ENCODE results near the gene SYCP2L.
"Not testable (repeated sequence)": the region's sequence is repeated elsewhere in the genome, so short reads cannot be mapped to it uniquely, and the experiment has no call there.

SYCP2L gene

DNA sequence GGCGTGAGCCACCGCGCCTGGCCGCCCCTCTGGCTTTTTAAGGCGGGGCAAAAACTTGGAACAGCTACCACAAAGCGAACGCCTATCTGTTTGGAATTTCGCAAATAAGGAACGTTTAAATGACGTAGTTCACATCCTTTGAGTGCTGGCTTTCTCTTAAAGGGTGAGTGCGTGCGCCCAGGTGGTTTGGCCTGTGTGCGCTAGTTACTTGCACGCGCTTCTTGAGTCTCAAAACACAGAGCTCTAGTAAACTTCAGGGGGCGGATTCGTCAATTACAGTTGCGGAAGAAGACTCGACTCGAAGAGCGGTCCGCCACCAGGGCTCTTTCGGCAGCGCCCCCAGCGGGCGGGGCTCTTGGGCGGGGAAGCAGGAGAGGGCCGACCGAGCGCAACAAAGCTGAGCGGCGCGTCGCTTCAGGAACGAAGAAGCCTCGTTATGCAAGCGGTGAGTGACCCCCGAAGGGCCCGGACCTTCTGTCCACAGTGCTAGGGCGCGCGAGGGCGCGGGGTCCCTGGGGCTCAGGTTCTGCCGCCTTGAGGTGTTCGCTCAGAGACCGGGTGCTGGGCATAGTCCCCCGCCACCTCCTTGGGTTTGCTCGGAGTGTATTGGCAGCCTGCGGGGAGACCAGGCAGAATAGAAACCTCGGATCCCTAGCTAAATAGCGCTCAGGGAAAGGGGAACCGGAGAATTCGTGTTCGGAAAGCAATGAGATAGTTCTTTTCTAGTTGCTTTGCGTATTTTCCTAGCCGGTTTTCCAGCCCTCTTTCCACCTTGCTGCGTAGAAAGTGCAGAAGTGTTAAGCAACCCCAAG is at the start of gene SYCP2L:
SYCP2L (plus strand) TSS at position 362 of the 812 bp plus-strand sequence; CDS start at position 437, 75 bp downstream.
- in situ Hi-C loops (cut with MboI; ENCODE audit: low sequenced_read_pairs) = no loop called here

DNA sequence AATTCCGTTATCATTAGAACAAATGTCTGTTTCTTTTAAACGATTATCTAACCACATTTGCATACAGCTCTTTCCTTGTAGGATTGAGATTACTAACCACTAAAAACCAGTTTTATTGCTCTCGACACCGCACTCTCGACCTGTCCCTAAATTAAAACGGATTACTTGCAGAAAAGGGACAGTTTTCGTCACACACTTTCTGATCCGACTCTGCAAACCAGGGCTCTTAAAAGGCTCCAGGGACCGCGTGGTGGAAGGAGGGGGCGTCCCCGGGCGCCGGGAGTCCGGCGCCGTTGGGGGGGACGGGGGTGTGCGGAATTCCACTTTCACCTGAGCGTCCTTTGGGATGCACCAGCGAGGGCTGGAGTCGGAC is 49.2 kb upstream of the SYCP2L start:
- in situ Hi-C loops (cut with MboI; ENCODE audit: low sequenced_read_pairs) = no loop called here

DNA sequence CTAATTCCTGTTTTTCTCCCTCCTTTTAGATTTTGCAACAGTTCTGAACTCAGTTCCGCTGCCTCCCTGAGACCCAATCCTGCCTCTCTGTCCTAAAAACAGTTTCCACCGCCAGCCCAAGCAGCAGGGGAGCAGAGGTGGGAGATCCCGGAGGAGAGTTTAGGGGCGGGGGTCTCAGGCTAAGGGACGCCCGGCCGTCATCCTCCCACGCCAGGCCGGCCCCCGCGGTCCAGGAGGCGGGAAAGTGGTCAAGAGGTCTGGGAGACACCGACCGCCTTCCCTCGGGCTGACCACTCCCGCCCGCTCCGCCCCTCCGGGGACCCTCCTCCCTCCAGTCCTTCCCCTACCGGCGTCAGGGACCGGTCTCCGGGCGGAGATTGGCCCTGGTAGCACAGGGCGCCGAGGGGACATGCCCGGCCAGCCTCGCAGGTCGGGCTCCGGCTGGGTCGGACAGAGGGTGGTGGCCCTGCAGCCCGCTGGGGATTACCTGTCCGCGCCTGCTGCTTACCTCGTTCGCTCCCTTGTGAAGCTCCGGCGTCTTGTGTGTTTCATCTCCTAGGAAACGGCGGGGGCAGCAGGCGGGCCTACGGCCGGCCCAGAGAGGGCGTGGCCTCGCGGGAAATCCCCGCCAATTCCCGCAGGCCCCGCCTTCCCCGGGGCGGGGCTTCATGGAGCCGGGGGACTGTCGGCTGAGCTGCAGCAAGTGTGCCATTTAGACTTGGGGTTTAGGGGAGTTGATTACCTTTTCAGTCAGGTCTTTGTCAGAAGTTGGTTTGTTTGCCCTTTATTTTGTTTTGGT is 48.7 kb upstream of the SYCP2L start, which contains the start of gene MAK:
MAK (minus strand) TSS at position 545 of the 799 bp plus-strand sequence. CDS start 7,891 bp downstream, outside the sequence.
- in situ Hi-C loops (cut with MboI; ENCODE audit: low sequenced_read_pairs) = no loop called here

DNA sequence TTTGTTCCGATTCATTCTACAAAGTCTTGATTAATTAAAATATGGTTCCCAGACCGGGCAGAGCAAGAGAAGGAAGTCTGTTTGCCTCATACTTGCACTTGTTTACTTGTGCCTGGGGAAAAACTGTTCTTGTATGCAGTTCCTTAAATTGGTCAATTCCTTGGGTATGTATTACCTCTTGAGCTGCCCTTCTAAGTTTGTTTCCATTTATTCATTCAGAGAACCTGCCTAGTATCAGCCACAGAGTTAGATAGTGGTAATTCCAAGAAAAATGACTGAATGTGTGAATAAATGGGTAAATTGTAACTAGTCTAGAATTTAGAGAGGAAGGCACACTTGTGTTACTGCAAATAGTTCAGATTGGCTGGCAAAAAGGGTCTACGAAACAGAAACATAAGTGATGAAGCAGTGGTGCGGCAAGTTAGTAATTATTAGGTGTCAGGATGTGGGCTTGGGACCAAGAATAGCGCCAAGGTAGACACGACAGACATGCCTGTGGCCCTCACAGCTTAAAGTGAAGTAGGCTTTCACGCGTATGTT is 48.0 kb upstream of the SYCP2L start:
- in situ Hi-C loops (cut with MboI; ENCODE audit: low sequenced_read_pairs) = no loop called here

DNA sequence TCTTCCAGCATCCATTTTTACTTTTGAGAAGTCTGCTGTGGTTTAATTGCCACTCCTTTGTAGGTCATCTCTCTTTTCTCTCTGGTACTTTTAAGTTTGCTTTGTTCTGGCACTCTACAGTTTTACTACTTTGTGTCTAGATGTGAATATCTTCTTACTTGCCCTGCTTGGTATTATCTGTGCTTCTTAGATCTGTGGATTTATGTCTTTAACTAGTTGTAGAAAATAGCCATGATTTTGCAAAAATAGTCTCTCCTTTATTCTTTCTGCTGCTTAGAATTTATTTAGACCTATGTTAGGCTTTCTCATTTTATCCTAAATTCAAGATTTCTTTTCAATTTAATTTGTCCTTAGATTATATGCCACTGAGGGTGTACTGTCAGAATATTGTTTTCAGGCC is 43.3 kb upstream of the SYCP2L start:
- in situ Hi-C loops (cut with MboI; ENCODE audit: low sequenced_read_pairs) = no loop called here

DNA sequence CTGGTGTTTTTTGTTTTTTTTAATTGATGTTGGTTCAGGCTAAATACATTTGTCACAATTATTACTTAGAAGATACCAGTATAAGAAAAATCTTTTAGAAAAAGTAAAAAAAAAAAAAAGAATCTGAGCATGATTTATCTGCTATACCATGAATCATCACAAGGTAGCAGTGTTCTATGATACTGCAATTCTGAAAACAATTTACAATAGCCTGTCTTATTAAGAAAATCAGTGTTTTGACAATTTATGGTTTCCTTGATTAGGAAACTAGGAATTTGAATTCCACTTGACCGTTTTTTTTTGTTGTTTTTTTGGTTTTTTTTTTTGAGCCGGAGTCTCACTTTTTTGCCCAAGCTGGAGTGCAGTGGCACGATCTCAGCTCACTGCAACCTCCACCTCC is 39.2 kb upstream of the SYCP2L start:
- in situ Hi-C loops (cut with MboI; ENCODE audit: low sequenced_read_pairs) = no loop called here

DNA sequence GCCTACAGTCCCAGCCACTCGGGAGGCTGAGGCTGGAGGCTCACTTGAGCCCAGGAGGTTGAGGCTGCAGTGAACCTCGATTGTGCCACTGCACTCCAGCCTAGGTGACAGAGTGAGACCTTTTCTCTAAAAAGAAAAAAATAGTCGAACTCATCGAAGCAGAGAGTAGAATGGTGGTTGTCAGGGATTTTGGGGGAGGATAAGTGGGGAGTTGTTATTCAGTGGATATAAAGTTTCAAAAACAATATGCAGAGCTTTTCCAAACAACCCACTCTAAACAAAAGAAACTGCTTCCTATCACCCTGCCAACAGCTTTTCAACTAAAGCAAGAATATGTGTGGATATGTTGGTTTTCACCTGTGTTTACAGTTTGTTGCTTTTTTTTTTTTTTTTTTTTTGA is 37.0 kb upstream of the SYCP2L start:
- in situ Hi-C loops (cut with MboI; ENCODE audit: low sequenced_read_pairs) = no loop called here

DNA sequence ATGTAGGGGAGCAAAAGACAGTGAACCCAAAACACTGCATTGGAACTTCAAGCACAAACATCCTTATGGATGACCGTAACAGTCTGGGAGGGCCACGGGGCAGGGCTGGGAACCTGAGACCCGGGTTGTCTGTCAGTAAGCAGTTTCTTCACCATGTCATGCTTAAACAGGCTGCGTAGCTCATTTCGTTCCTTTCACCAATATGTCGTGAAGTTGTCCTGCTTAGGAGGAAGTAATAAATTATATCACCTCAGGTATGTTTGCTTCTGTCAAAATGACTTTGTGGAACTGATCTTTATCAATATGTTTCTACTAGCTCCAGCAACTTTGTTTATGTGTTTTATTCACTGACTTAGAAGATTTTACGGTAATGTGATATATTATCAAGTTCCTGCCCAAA is 36.1 kb upstream of the SYCP2L start:
- in situ Hi-C loops (cut with MboI; ENCODE audit: low sequenced_read_pairs) = no loop called here

DNA sequence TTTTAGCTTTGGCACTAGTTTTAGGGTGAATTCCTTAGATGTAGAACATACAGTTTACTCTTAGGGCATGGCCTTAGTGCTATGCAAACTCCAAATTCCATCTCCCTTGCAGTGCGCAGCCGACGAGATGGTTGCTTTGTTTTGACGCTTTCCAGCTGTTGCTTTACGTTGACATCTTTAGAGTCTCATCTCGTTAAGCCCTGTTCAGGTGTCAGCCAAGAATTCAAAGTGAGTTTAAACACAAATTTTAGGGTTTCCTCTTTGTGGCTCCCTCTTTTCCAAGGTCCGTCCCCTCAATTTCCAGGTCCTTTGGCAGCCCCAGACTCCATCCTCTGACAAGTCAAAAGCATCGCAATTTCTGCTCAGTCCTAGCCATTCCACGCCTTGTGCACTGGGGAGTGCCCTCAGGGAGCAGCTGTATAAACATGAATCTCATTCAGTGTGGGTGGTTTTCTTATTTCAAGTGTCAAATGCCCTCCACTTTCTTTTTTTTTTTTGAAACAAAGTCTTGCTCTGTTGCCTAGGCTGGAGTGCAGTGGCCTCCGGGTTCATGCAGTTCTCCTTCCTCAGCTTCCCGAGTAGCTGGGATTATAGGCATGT is 34.4 kb upstream of the SYCP2L start:
- in situ Hi-C loops (cut with MboI; ENCODE audit: low sequenced_read_pairs) = no loop called here

DNA sequence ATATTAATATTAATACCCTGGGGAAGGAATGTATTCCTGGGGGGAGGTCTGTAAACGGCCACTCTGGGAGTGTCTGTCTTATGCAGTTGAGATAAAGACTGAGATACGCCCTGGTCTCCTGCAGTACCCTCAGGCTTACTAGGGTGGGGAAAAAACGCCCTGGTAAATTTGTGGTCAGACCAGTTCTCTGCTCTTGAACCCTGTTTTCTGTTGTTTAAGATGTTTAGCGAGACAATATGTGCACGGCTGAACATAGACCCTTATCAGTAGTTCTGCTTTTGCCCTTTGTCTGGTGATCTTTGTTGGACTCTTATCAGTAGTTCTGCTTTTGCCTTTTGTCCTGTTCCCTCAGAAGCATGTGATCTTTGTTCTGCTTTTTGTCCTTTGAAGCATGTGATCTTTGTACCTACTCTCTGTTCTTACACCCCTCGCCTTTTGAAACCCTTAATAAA is 33.0 kb upstream of the SYCP2L start:
- in situ Hi-C loops (cut with MboI; ENCODE audit: low sequenced_read_pairs) = not testable (repeated sequence)

DNA sequence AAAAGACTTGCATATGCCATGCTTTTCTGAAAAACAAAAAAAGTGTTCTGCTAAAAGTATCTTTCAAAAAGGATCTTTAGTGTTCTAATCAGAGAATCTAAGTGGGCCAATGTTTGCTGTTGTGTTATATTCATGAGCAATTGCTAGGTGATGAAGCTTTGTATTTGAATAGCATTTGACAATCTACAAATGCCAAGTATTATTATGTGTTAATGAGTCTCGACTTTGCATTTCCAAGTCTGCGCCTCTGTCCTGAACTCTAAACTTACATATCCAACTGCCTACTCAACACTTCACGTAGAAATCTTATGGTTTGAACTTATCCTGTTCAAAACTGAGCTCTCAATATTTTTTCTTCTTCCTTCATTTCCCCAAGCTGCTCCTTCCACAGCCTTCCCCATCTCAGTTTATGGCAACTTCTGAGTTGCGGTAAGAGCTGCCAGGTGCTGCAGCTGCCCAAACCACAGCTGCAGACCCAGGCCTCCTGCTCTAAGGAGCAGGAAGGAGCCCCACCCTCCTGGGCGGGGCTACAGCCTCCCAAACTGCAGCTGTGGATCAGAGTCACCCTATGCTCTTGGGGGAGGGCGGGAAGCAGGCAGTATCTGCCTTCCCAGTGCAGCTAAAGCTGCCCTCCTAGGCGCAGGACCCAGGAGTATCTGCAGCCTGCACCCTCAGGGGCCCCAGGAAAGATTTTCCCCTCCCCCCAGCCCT is 31.8 kb upstream of the SYCP2L start:
- in situ Hi-C loops (cut with MboI; ENCODE audit: low sequenced_read_pairs) = no loop called here

DNA sequence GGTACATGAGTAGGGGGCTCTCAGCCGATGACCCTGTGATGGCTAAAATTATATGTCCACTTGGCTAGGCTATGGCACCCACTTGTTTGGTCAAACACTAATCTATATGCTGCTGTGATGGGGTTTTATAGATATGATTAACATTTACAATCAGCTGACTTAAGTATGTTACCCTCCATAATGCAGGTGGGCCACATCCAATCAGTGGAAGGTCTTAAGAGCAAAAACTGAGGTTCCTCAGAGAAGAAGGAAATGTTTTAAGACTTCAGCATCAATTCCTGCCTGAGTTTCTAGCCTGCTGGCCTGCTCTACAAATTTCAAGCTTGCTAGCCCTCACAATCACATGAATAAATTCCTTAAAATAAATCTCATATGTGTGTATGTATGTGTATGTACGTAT is 29.6 kb upstream of the SYCP2L start:
- in situ Hi-C loops (cut with MboI; ENCODE audit: low sequenced_read_pairs) = no loop called here

DNA sequence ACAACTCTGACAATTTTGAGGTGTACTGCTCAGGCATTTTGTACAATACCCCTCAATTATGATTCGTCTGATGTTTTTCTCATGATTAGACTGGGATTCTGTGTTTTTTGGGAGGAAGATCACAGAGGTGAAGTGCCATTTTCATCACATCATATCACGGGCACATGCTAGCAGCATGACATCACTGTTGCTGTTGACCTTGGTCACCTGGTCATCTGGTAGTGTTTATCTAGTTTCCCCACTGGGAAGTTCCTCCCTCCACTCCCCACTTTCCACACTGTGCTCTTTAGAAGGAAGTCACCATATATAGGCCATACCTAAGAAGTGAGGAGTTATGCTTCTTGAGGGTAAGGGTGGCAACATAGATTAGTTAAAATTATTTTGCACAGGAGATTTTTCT is 25.8 kb upstream of the SYCP2L start:
- in situ Hi-C loops (cut with MboI; ENCODE audit: low sequenced_read_pairs) = no loop called here

DNA sequence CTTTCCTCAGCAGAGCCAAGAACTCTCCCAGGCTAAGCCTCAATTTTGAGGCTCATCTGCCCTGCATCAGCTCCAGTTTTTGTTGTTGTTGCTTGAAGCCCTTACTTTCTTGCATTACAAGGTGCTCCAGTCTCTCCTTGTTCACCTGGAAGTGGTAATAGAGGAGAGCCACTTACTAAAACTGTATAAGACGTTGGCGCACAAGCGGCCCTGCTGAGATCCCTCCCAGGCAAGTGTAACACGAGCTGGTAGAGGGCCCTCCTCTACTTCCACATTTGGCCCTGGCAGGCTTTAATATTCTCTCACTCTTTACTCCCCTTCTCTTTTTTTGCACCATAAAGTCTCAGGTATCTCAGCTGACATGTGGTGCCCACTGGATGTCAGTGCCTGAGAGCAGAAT is 24.5 kb upstream of the SYCP2L start:
- in situ Hi-C loops (cut with MboI; ENCODE audit: low sequenced_read_pairs) = no loop called here

DNA sequence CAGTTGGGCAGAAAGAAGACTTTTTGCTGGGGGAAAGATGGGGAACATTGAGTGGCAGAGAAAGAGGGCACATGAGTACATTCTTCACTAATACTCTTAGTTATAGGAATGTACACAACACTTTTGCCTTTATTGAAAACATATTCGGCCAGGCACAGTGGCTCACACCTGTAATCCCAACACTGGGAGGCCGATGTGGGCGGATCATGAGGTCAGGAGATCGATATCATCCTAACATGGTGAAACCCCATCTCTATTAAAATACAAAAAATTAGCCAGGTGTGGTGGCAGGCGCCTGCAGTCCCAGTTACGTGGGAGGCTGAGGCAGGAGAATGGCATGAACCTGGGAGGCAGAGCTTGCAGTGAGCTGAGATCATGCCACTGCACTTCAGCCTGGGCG is 23.8 kb upstream of the SYCP2L start:
- in situ Hi-C loops (cut with MboI; ENCODE audit: low sequenced_read_pairs) = not testable (repeated sequence)

DNA sequence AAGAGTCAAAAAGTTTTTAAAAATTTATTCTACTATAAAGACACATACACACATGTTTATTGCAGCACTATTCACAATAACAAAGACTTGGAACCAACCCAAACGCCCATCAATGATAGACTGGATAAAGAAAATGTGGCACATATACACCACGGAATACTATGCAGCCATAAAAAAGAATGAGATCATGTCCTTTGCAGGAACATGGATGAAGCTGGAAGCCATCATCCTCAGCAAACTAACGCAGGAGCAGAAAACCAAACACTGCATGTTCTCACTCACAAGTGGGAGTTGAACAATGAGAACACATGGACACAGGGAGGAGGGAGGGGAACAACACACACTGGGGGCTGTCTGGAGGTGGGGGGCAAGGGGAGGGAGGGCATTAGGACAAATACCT is 20.1 kb upstream of the SYCP2L start:
- in situ Hi-C loops (cut with MboI; ENCODE audit: low sequenced_read_pairs) = not testable (repeated sequence)

DNA sequence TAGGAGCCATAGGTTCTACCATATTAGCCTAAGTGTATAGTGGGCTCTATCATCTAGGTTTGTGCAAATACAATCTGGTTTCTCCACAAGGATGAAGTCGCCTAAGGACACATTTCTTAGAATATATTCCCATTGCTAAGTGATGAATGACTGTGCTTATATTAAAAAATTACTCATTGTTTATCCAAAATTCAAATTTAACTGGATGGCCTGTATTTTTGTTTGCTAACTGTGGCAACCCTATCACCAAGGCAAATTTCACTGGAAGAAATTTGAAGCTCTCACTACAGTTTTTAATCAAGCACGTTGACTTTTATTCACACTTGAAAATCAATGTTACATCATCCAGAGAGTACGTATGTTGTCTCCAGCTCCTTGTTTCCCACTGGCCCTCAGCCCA is 18.9 kb upstream of the SYCP2L start:
- in situ Hi-C loops (cut with MboI; ENCODE audit: low sequenced_read_pairs) = no loop called here

DNA sequence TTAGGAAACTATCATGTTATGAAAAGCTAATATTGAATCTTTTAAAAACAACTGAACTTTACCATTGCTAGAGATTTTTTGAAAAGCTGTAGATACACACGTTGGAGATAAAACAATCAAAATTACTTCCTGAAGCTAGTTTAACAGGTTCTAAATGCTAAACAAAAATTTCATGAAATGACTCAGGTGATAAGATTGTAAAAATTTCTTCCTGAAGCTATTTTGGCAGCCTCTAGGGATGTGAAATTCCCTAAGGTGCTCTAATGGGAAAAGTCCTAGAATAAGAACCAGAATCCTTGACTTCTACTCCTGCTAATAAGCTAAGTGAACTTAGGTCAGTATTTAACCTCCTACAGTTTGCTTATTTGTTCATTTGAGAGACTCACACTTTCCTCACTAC is 13.5 kb upstream of the SYCP2L start:
- in situ Hi-C loops (cut with MboI; ENCODE audit: low sequenced_read_pairs) = no loop called here

DNA sequence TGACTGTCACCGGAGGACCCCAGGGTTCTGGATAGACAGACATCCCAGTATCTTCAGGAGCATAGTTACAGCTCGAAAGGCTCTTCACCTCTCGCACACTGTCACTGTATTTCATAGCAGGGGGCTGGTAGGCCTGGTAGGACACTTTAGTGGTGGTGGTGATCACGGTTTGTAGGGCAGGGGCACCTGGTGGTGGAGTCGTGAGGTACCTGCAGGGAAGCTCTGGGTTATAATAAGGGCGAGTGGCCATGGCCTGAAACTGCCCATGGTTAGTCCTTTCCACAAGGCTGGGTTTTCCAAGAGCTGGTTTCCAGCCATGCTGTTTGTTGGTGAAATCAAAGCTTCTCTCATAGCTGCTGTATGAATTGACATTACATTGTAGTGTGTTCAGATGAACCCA is 12.6 kb upstream of the SYCP2L start:
- in situ Hi-C loops (cut with MboI; ENCODE audit: low sequenced_read_pairs) = no loop called here

DNA sequence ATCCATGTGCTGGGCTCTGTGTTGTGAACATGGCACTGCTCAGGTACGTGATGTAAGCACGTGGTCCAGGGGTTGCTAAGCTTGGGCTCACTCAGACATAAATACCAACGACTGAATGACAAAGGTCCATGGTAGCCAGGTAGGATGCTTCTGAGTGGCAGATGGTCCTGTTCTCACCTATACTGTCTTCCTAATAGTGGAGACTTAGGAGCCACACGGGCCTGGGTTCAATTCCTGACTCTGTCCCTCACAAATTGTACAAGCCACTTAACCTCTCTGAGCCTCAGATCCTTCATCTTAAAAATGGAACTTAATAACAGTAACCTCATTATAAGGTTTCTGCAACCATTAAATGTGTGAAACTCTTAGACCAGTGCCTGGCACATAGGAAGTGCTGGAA is 11.8 kb upstream of the SYCP2L start:
- in situ Hi-C loops (cut with MboI; ENCODE audit: low sequenced_read_pairs) = no loop called here

DNA sequence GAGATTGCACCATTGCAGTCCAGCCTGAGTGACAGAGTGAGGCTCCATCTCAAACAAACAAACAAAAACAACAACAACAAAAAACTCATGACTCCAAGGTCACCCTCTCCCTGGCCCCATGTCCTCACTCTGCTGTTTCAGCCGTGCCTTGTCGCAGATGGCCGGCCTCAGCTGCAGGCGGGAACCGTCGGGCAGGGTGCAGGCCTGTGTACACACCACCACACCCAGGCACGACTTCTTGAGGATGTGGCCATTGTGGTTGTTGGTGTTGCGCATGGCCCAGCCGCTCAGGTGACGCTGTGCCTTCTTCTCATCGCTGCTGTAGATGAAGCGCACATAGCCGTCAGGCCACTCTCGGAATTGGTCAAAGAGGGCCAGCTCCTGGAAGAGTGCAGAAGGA is 9.8 kb upstream of the SYCP2L start:
- in situ Hi-C loops (cut with MboI; ENCODE audit: low sequenced_read_pairs) = no loop called here
